HuH-7.5 (cell line): ENCODE results near the gene HNRNPM.

ENCODE experiments used
- DNase-seq: peaks from one replicate; pipeline ENCODE4 v3.0.0; 2011; ENCODE audit warnings: low spot score

The HNRNPM gene

DNA sequence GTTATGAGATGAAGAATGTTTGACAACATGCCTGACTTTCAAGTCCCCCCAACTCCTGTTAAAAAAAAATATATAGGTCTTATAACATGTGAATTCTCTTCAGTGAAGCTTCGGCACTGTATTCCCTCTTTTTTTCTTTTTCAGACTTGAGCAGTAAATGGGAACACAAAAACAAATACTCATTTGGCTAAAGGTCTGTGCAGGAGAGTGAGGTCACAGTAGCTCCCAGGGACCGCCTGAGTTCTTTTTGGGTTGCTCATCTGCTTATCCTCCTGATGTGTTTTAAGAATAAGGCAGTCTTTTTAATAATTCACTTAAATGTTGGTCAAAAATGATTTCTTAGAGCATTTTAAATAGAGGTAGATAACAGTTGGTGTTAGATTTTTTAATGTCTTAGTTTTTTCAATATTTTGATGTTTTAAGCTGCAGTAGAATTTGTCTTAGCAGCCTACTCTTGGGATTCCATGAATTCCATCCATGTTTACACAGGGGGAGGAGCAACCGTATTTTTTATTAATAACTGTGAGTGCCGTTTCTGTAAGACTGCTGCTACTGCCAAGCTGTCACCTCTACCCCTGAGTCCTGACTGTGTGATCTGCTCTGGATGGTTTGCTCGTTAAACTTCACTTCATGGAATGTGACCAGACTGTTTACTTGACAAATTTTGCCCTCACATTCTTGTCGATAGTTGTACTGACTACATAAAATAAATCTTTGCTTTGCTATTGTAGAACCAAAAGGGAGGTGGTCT lies 14.9 kb downstream of the HNRNPM start:
- no peak for DNase-seq

DNA sequence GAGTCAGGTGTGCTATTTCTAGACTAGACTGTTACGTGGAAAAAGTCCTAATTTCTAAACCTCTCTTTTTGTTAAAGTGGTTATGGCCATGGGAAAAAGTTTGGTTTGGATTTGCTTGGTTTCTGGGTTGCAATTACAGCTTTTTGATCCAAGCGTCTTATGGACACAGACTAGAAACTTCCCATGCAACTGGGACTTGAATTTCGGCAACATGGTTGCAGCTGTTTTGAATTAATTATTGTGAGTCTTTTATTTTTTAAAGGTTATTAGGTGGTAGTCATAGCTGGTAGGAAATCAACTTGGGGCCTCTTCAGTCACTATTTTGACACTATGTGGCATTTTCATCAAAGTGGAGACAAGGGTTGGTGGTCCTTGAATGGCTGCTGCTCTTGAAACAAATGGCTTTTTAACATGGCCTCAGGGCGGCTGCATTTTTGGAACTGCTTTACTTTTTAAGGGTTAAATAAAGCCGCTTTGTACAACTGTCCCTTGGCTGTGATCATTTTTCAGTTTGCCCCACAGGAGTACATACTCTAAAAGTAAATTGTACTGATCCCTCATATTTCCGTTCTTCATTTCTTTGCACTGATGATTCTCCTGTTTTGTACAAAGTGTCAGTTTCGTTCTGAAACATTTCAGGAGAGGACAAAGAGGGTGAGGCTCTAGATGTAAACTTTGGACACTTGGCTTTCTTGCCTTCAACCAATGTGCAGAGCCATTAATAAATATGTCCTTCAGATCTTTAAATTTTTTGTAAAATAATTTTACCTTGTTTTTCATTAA lies 15.9 kb downstream of the HNRNPM start:
- DNase-seq = no peak

DNA sequence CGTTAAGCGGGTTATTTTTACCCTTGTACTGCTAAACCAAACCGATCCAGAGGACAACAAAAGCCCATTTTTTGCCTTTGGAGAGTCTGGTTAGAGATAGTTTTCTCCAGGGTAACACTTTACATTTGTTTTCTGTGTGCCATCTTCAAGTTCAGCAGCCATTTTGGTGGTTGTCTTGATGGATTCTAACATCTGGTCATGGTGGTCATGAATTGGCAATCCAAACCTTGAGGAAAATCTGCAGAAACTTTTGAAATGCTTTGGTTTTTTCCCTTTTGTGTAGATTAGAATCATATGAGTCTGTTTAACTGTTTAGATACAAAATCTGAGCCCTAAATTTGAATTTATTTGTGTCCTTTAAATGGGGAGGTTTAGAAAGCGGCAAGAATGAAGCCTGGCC lies 16.6 kb downstream of the HNRNPM start:
- no peak for DNase-seq

DNA sequence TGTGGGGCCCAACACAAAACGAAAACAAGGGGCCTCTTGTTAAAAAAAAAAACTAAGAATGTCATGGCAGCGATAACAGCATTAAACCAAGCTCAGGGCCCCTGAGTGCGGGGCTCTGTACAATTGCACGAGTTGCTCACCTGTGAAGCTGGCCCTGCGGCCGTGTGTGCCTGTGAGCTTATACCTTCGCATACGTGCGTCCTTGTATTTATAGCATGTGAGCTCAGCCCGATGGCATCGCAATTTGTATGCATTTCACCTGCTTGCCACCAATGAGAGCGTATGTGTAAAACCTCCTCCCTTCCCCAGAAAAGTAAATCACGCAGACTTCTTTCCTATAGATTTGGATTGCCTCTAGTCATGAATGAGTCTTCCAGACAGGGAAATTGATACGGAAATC lies 17.1 kb downstream of the HNRNPM start:
- DNase-seq = no peak

DNA sequence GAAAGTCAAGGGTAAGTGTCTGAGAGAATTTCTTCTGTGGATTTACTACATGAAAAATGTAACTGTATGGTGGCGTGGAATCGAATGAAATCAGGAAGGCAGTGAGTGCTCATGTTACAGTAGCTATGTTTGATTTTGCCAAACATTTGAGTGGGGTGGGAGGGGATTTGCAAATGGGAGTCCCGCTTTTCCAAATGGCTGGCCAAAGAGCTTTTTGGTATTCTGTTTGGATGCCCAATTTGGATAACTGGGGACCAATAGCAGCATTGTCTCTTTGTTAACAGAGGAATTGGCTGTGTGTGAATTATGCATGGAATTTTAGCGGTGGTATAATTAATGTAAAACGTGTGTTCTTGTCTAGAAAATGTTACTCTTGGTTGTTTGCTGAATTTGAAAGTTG lies 17.8 kb downstream of the HNRNPM start:
- no peak for DNase-seq

DNA sequence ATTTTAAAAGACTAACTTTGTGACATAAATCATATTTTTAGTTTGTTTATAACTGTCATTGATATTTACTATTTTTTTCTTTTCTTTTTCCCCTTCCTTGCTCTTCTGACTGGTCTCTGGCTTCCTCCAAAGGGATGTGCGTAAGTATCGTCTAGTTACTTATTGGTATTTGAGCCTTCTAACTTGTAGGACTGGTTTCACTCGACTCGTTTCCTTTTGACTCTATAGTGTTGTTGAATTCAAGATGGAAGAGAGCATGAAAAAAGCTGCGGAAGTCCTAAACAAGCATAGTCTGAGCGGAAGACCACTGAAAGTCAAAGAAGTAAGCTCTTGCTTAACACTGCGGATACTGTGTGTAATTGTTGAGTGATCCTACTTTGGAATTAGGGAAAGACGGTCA lies 18.6 kb downstream of the HNRNPM start:
- no peak for DNase-seq

DNA sequence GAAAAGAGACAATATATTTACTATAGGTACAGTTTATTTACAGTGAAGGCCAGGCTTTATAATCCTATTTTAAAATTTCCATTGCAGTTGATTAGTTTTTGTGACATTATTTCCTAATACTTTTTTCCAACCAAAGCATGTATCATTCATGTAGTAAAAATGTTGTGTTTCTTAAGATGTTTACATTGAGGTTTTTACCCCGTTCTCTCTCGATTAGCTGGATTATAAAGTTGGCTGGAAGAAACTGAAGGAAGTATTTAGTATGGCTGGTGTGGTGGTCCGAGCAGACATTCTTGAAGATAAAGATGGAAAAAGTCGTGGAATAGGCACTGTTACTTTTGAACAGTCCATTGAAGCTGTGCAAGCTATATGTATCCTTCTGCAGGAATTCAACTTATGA lies 21.2 kb downstream of the HNRNPM start:
- DNase-seq = no peak

DNA sequence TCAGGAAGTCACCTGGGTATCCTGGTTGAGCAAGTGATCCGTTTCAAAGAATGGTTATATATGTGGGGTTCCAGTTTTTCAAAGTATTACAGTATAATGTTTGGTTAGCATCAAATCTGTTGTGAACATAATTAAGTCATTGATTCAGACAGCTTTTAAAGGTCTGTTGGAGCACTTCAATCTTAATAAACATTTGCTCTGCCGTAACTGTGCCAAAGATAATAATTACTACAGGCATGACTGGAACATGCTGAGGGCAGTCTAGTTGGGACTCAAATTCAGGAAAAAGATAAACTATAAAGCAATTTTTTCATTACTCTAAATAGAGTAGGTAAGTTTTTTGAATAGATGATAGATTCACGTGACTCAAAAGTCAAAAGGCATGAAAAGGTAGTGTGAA lies 23.3 kb downstream of the HNRNPM start:
- DNase-seq = no peak

DNA sequence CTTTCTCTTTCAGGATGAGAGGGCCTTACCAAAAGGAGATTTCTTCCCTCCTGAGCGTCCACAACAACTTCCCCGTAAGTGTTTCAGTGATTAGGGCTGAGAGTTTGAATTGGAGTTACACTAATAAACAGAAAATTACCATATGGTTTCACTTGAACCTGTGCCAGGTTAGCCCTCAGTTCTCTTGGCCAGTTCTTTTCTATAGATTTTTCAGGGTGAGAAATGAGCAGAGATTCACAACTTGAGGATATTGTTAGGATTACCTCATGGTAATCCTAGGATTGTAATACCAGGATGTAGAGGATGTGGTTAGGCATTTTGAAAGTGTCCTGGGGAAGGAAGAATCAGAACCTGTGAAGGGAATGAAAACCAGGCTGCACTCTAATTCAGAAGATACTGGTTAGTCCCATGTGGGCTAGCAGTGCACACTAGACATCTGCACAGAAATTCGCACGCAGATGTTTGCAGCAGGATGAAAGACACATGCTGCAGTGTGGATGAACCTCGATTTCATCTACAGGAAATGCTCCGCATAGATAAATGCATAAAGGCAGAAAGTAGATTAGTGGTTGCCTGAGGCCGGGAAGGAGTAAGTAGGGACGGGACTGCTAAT lies 24.1 kb downstream of the HNRNPM start:
- DNase-seq = no peak

DNA sequence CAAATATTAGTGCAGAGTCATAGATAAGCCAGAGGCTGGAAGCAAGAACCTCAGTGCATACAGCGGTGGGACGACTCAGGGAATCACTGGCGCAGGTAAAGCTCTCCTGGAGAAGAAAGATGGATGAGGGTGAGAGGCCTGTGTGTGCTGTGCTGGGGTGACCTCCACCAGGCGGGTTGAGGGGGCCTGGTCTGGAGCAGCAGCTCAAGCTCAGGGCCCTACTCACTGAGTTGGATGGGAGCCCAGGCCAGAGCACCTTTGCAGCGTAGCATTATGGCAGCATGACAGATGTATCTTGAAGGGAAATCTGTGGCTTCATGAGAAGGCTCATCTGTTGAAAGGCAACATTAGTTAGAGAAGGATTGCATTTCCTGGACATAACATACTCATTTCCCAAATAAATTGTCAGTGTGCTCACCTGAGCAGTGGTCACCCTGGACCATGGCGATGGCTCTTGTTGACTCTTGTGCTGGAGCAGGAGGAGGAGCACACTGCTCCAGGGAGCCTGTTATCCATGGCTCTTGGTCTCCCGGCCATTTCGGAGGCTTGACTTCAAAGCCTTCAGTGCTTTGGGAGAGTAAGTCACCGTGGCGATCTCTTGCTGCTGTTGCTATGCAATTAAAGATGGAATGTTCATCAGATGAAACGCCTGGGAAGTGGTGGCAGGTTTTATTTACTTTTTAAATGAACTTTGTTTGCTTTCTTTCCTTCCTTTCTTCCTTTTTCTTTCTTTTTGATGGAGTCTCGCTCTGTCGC lies 25.0 kb downstream of the HNRNPM start:
- DNase-seq = no peak

DNA sequence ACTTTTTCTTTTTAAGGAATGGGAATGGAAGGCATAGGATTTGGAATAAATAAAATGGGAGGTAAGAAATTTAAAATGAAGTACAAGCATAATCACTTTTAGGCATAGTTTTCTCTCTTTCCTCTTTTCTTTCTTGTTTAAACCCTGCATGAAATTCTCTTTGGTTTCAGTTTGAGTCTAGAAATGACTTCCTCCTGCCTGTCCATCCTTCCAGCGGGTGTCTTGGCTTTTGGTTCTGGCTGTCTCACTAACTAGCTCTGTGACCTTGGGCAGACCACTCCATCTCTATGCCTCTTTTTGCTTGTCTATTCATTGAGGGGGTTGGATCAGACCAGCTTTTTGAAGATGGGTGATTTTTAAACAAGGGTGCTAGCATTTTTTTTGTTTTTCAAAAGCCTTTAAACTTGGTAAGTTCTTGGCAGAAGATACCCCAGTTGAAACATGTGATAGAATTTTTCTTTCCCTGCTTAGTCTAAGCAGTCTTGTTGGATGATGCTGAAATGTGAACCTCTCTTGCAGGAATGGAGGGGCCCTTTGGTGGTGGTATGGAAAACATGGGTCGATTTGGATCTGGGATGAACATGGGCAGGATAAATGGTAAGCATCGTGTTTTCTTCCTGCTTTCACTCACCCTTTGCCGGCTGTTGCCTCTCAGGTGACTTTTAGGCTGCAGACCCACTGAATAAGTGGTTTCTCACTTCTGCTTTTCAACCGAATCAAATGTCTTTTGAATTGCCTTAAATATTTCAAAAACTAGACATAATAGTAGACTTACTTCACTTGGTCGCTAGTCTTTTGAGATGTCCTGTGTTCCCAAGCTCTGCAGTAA lies 29.1 kb downstream of the HNRNPM start:
- DNase-seq = no peak

DNA sequence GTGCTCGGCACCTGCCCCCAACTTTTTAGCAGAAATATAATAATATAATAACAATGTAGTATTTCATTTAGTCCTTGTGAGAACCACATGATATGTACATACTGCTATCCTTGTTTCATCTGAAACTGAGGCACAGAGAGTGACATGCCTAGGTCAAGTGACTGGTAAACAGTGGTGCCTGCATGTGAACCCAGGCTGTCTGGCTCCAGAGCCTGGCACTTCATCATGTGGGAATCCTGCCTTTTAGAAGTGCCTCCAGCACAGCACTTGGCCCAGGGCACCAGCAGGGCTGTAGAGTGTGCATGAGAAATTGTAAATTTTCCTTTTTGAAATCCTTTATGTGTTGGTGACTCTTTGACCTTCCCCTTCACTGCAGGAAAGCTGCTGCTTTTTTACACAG lies 30.2 kb downstream of the HNRNPM start:
- no peak for DNase-seq

DNA sequence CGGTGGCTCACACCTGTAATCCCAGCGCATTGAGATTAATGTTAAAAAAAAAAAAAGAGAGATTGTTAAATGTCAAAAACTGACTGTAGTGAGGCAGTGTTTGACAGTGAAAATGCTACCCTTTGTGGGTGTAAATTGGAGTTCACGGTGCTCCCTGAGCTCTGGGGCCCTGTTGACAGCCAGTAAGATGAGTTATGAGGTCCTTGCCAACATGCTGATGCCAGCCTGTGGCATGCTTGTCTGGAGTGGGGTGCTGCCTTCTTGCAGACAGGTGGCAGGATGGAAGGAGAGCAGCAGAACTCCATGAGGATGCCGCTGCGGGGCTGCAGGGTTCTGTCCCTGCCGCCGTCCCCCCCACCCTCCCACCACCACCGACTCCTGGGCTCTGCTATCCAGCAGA lies 31.7 kb downstream of the HNRNPM start:
- no peak for DNase-seq

DNA sequence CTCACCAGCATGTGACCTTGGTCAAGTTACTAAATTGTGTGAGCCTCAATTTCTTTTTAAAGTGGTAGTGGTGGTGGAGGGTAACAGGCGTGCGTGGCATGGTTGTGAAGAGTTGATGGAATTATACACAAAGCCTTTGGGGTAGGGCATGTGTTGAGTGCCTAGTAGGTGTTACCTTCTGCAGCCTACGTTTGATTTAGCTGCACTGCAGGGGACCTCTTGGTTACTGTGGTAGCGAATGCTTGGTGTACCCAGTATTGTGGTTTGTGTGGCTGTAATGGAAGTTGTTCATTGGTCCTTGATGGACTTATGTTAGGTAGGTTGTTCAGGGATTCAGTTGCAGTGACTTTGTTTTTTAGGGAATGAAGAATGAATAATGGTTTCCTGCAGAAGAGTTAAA lies 33.1 kb downstream of the HNRNPM start:
- no peak for DNase-seq

DNA sequence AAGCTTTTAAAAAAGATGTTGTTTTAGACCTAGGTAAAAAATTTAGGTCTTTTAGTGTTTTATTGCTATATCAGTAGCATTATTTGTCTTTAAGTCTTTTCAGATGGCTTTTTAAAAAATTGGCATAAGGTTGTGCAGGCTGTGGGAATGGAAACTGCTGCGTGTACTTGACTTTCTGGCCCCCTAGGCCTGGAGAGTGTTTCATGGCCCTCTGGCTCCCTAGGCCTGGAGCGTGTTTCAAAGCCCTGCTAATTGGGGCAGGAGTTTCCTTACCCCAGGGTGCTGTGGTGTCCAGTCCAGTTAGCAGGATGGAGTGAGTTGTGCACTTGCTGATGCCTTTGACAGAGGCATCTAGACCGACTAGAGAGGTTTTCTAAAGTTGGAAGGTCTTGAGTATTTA lies 33.8 kb downstream of the HNRNPM start:
- DNase-seq = no peak

DNA sequence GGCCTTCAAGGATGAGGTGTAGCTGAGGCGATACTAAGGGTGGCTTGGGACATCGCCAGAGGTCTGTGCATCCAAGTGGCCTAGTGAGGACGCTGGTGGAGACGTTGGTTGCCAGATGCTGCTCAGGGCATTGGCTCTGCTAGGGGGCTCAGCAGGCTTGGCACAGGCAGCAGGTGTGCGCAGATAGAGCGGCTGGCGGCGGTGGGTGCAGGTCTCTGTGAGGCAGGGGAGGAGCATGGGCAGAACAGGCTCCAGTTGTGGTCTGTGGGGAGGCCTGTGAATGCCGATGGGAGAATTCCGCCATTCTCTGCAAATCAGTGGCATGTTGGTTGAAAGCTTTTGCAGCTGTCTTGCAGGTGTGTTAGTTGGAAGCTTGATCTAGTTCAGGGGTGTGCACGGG lies 36.4 kb downstream of the HNRNPM start:
- no peak for DNase-seq

DNA sequence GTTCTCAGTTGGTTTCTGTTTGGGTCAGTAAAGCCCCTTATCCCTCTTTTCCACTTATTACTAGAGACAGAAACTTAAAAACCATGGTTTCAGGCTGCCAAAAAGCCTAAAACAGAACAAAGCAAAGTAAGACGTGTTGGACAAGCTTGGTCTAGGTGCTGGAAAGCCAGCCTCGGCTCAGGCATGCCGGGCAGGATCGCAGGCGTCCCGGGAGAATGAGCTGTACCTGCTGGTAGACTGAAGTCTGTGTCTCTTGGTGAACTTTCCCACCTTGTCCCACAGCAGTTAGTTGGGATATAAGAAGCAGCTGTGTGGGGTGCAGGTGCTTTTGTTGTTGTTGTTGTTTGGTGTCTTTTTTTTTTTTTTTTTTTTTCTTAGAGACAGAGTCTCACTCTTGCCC lies 36.8 kb downstream of the HNRNPM start:
- no peak for DNase-seq

DNA sequence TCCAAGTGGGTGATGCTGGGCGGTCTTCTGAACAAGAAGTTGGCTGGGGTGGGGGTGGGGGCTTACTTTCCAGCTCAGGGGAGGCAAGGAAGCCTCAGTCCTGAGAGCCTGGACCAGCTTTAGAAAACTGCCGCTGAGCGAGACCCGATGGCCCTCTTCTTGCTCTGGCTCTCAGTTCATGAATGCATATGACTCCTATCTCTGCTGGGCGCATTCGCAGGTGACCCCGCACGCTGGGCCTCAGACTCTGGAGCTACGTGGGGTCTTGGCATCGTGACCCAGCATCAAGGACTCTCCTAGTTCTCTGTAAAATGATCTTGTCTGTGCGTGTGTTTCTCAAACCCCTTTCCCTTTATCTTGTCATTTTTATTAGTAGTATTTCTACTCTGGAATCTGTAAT lies 37.9 kb downstream of the HNRNPM start:
- no peak for DNase-seq

DNA sequence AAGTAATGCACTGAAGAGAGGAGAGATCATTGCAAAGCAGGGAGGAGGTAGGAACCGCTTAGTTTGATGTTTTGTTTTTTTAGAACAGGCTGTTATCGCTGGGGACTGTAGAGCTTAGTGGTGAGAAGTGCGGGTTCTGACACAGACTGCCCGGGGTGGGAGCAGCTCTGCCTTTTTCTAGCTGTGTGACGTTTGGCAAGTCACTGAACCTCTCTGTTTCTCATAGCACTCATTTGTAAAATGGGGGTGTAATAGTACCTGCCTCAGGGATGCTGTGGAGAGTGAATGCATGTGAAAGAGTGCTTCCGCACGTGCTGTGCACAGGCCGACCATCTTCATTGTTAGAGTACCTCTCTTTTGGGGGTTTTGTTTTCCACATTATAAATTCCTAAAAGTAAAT lies 38.4 kb downstream of the HNRNPM start:
- DNase-seq = no peak

DNA sequence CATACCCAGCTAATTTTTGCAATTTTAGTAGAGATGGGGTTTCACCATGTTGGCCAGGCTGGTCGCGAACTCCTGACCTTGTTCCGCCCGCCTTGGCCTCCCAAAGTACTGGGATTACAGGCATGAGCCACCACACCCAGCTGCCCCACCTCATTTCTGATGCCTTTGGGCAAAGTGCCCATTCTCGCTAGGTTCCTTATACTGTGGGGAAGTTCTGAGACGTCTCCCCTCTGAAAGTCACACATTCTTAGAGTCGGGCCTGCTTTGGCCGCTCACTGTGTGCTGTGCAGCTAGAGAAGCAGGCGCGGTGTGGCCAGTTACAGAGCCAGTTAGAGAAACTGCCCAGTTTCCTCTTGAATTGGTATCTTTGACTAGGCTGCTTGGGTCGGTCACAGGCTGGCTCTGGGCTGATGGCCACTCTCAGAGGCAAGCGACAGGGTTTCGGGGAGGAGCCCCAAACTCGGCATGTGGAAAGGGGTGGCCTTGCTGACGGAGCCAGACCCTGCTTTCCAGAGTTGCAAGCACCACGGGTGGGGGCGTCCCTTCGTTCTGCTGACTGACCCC lies 39.6 kb downstream of the HNRNPM start:
- no peak for DNase-seq
